HepG2 (cell line): ENCODE data around the gene SOX13.

Experiments used
- CTCF ChIP-seq: sonication (generic); formaldehyde crosslinking; IDR thresholded peaks from 2 replicates; pipeline ENCODE4 v1.5.0; 2020; ENCODE audit warnings: mild to moderate bottlenecking, missing genetic modification reagents, moderate library complexity
- PAX8 ChIP-seq: sonication (generic); formaldehyde crosslinking; IDR thresholded peaks from 2 replicates; pipeline ENCODE4 v1.8.0; 2022; ENCODE audit warnings: mild to moderate bottlenecking, missing genetic modification reagents, borderline replicate concordance
- TEAD3 ChIP-seq: optimal IDR thresholded peaks from 2 replicates; pipeline ENCODE3; 2016; ENCODE audit warnings: borderline replicate concordance
- ZNF605 ChIP-seq: sonication (generic); formaldehyde crosslinking; IDR thresholded peaks from 2 replicates; pipeline ENCODE4 v1.8.0; 2022; ENCODE audit warnings: mild to moderate bottlenecking, missing genetic modification reagents
- TF ChIP-seq, protein P1 (sequence below), 2 experiments: IDR thresholded peaks; 2 replicates each; pipeline ENCODE4 v1.6.1; 2011 to 2012; ENCODE audit warnings: low read length in 2 of 2, borderline replicate concordance in 1 of 2, low read depth in 1 of 2, mild to moderate bottlenecking in 1 of 2, moderate library complexity in 1 of 2

DNA sequence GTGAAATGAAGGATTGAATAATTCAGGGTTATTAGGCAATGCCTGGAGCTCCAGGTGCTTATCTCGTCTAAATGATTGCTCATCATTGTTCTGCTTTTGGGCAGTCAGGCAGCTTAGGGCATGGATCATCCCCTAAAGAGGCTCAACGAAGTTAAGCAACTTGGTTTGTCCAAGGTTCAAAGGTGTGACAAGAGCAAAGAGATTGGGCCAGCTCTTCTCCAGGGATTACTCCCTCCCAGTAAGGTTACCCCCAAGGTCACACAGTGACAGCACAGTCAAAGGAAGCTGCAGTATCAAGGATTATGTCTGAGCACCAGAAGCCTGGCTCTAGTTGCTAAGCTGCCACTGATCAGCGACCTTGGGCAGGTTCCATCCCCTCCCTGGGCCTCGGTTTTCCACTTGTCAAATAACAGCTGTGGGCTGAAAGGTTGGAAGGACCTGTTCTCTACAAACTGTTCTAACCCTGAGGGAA is 72.2 kb downstream of the SOX13 start:
- TF ChIP-seq ZNF605 (CRISPR knock-in tag) (no peak), PAX8 (CRISPR knock-in tag) (0 out of 2 replicates have a peak, but pooled peaks have one; percentile 15), TEAD3 (CRISPR knock-in tag) (peak; percentile 59), CTCF (CRISPR knock-in tag) (0 out of 2 replicates have a peak, but pooled peaks have one; percentile 11)
- TF ChIP-seq, protein P1, sequence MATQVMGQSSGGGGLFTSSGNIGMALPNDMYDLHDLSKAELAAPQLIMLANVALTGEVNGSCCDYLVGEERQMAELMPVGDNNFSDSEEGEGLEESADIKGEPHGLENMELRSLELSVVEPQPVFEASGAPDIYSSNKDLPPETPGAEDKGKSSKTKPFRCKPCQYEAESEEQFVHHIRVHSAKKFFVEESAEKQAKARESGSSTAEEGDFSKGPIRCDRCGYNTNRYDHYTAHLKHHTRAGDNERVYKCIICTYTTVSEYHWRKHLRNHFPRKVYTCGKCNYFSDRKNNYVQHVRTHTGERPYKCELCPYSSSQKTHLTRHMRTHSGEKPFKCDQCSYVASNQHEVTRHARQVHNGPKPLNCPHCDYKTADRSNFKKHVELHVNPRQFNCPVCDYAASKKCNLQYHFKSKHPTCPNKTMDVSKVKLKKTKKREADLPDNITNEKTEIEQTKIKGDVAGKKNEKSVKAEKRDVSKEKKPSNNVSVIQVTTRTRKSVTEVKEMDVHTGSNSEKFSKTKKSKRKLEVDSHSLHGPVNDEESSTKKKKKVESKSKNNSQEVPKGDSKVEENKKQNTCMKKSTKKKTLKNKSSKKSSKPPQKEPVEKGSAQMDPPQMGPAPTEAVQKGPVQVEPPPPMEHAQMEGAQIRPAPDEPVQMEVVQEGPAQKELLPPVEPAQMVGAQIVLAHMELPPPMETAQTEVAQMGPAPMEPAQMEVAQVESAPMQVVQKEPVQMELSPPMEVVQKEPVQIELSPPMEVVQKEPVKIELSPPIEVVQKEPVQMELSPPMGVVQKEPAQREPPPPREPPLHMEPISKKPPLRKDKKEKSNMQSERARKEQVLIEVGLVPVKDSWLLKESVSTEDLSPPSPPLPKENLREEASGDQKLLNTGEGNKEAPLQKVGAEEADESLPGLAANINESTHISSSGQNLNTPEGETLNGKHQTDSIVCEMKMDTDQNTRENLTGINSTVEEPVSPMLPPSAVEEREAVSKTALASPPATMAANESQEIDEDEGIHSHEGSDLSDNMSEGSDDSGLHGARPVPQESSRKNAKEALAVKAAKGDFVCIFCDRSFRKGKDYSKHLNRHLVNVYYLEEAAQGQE (IDR thresholded peaks at IDR 0.05; ENCODE audit: borderline replicate concordance in 1 of 2, low read depth in 1 of 2, low read length in 2 of 2) = no peak
